ENCODE results near the gene ABHD16B.

The ABHD16B gene

GRCh38 chr20:63861365-63861934 is at the start of gene ABHD16B:
TSS of gene ABHD16B (plus strand) at chr20:63861498. CDS start at chr20:63861541, 43 bp downstream.
- DNase-seq (ENCODE audit: low spot score), result no peak

GRCh38 chr20:63814891-63815614 is 46.2 kb upstream of the ABHD16B start:
- DNase-seq (ENCODE audit: low spot score), result no peak

- DNase-seq (ENCODE audit: low spot score), result no peak
Measured at GRCh38 chr20:63815615-63816253, 45.6 kb upstream of the ABHD16B start.

GRCh38 chr20:63819224-63819921 is 41.9 kb upstream of the ABHD16B start:
- peak; percentile 23 for DNase-seq (ENCODE audit: low spot score)

GRCh38 chr20:63821811-63822210 is 39.5 kb upstream of the ABHD16B start:
- DNase-seq (ENCODE audit: low spot score), result no peak

GRCh38 chr20:63822276-63822696 is 39.0 kb upstream of the ABHD16B start:
- DNase-seq (ENCODE audit: low spot score), result no peak

GRCh38 chr20:63823691-63824311 is 37.5 kb upstream of the ABHD16B start:
- DNase-seq (ENCODE audit: low spot score), result no peak

- DNase-seq (ENCODE audit: low spot score), result no peak
Measured at GRCh38 chr20:63825331-63826118, 35.8 kb upstream of the ABHD16B start.

GRCh38 chr20:63826753-63827152 is 34.5 kb upstream of the ABHD16B start:
- no peak for DNase-seq (ENCODE audit: low spot score)

- DNase-seq (ENCODE audit: low spot score), result no peak
Measured at GRCh38 chr20:63828124-63828523, 33.2 kb upstream of the ABHD16B start.

- DNase-seq (ENCODE audit: low spot score), result no peak
Measured at GRCh38 chr20:63828545-63828944, 32.8 kb upstream of the ABHD16B start.

- no peak for DNase-seq (ENCODE audit: low spot score)
Measured at GRCh38 chr20:63828951-63829350, 32.3 kb upstream of the ABHD16B start.

GRCh38 chr20:63829603-63829944 is 31.7 kb upstream of the ABHD16B start:
- DNase-seq (ENCODE audit: low spot score), result no peak

GRCh38 chr20:63829945-63830835 is 31.1 kb upstream of the ABHD16B start:
- no peak for DNase-seq (ENCODE audit: low spot score)

GRCh38 chr20:63830841-63831588 is 30.3 kb upstream of the ABHD16B start, which contains the start of gene ZBTB46:
TSS of gene ZBTB46 (minus strand) at chr20:63831264. CDS start at chr20:63790757, 40,507 bp downstream.
- DNase-seq (ENCODE audit: low spot score), result peak; percentile 69

- no peak for DNase-seq (ENCODE audit: low spot score)
Measured at GRCh38 chr20:63831646-63831992, 29.7 kb upstream of the ABHD16B start.

GRCh38 chr20:63831993-63832686 is 29.2 kb upstream of the ABHD16B start:
- DNase-seq (ENCODE audit: low spot score), result peak; percentile 6

GRCh38 chr20:63833776-63834490 is 27.4 kb upstream of the ABHD16B start:
- no peak for DNase-seq (ENCODE audit: low spot score)
